Stimulated activated CD4-positive, alpha-beta T cell treated with anti-CD3 and anti-CD28 coated beads, Interleukin-15, amount 100 ng/mL, for 48 hours (primary cell): ENCODE results near the gene TMEM87B.
"Not testable (repeated sequence)": the region's sequence is repeated elsewhere in the genome, so short reads cannot be mapped to it uniquely, and the experiment has no call there.

Experiments
- DNase-seq, 2 donors: peaks; one replicate each; pipeline ENCODE4 v3.0.0-alpha.2; 2020; ENCODE audit warnings: low read depth in 2 of 2

The TMEM87B gene

DNA sequence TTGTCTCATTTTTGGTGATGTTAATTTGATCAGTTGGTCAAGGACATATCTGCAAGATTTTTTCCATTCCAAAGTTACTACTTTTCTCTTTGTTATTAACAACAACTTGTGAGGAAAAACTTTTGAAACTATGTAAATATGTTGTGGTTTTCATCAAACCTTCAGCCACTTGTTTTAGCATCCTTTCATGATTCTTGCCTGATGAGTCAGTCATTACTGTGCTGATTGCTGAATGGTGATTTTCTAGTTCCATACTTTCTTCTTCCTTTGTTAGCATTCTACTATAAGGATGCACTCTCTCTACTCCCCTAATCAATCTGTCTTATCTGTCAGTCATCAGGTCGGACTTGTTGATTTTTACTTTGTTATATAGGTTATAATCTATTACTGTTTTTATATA is 10.9 kb downstream of the TMEM87B start:
- no peak for DNase-seq

DNA sequence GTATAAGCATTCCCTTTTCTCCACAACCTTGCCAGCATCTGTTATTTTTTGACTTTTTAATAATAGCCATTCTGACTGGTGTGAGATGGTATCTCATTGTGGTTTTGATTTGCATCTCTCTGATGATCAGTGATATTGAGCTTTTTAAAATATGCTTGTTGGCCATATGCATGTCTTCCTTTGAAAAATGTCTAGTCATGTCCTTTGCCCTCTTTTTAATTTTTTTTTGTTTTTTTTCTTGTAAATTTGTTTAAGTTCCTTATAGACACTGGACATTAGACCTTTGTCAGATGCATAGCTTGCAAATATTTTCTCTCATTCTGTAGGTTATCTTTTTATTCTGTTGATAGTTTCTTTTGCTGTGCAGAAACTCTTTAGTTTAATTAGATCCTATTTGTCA is 14.7 kb downstream of the TMEM87B start:
- DNase-seq: not testable (repeated sequence)

DNA sequence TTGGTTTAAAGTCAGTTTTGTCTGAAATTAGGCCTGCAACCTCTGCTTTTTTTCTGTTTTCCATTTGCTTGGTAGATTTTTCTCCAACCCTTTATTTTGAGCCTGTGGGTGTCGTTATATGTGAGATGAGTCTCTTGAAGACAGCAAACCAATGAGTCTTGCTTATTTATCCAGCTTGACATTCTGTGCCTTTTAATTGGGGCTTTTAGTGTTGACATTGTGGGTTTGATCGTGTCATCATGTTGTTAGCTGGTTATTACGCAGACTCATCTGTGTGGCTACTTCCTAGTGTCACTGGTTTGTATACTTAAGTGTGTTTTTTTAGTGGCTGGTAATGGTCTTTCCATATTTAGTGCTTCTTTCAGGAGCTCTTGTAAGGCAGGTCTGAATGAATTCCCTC is 18.8 kb downstream of the TMEM87B start:
- DNase-seq: no peak

DNA sequence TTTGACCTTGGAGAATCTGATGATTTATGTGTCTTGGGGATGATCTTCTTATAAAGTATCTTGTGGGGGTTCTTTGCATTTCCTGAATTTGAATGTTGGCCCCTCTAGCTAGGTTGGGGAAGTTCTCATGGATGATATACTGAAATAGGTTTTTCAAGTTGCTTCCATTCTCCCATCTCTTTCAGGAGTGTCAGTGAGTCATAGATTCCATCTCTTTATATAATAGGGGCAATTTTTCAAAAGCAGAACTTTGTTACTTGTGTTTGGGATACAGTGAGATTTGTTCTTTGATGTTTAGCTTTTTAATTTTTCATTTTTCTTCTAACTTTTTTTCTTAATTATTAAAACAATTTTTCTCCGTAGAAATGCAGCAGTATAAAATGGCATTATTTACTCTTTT is 19.4 kb downstream of the TMEM87B start:
- no peak for DNase-seq

DNA sequence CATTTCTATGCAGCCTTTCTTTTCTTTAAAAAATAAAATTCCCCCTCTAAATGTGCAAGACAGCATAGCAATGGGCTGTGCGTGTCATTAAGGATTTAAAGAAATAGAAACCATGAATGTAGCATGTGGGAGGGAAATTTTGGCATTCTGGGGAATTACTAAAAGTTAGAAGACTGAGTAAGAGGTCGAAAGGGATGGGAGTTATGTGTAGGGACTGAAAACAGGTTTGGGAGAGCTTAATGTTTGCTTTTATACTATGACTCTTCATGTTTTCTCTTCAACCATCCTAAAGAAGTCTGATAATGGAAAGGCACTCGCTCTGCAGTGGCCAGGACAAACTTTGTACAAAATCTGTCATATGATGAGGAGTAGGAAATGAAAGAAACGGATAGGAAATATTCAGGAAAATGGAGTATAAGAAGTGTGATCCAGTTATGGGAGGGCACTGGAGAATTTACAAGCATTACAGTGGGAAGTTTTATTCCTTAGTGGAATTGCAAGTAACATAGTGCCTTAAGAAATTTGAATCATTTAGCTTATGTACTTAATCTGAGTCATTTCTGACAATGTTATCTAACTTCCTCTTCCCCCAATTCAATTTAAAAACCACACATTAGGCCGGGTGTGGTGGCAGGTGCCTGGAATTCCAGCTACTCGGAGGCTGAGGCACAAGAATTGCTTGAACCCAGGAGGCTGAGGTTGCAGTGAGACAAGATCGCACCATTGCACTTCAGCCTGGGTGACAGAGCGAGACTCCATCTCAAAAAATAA is 20.6 kb downstream of the TMEM87B start:
- no peak for DNase-seq

DNA sequence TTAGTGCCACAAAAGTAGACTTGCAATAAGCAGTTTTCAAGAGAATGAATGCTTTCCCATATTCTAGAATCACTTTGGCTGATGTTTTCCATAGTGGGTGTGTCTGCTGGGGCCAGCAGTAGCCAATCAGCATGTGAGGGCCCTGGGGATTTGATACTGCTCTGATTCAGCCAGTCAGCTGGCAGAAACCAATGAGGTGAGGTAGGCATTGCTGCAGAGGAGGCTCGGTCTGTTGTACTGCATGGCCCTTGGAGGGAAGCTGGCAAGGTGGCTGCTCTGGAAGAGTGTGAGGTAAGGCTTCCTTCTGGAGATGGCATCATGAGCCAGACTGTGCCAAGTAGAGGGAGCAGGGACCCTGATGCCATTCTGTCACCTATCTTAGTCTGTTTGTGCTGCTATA is 22.7 kb downstream of the TMEM87B start:
- DNase-seq: no peak

DNA sequence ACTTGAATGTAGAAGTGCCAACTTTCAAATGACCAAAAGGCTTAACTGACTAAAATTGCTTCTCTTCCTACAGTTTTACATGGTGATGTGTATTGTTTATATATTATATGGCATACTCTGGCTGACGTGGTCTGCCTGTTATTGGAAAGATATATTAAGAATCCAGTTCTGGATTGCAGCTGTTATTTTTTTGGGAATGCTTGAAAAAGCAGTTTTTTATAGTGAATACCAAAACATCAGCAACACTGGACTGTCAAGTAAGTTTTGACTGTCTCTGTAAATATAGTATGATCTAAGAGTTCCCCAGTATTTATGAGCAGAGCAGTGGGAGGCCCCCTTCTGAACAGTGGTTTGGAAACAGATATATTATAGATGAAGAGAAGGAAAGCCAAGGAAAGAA is 26.2 kb downstream of the TMEM87B start:
- no peak for DNase-seq

DNA sequence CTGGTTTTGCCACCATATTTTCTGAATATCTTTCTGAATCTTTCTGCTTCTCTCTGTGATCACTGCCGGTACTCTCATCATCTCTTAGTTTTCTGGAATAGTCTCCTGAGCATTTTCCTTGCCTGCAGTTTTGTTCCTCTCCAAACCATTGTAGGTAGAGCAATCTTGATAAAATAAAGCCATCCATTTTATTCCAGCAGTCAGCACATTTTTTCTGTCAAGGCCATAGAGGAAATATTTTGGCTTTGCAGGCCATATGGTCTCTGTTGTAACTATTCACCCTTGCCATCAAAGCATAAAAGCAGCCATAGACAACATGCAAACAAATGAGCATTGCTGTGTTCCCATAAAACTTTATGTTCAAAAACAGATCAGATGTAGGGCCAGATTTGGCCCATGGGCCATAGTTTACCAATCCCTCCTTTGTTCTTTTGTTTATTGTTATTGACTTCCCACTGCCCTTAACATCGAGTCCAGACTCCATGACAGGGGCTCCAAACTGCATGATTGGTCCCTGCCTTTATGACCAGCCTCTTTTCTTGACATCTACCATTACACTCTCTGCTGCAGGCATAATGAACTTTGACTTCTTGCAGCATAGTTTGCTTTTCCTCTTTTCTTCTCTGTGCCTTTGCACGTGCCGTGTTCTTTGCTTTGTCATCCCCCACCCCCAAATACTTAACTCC is 29.8 kb downstream of the TMEM87B start:
- DNase-seq: no peak

DNA sequence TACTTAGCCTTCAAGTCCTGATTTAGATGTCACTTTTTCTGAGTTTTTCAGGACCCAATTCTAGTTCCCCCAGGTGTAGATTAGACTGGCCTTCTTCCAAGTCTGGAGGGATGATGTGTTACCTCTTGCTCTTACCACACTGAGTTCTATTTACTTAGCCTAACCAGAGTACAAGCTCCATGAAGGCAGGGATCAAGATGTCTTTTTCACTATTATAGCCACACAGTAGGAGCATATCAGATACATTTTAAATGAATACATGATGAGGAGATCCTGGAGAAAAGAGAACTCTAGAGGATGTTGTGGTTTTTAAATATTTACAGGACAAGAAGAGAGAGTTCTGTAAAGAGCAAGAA is 30.3 kb downstream of the TMEM87B start:
- DNase-seq: no peak

DNA sequence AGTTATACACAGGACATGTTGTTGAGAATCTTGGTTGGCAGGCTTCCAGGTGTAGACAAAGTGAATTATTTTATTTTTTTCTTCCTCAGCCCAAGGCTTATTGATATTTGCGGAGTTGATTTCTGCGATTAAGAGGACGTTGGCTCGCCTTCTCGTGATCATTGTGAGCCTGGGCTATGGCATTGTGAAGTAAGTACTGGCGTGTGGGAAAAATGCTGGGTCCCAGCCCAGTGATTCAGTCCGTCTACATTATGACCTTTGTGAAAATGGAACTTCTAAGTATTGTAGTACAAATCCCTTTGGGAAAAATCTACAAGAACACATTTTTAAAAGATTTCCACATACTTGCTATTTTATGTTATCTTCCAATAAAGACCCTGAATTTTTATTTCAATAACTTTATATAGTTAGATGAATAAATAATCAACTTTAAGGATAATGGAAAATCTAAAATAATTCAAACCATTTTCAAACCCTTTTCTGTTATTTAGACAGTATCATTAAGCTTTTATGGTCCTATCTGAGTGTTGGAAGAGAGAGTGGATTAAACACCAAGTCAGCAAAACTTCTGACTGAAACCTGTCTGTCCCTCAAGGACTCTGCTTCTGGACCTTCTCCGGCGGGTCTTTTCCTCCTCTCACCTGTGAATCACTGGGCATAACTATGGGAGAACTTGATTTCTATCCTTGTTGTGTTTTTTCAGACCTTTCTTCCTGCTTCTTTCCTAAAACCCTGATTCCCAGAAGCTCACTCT is 31.0 kb downstream of the TMEM87B start:
- no peak for DNase-seq

DNA sequence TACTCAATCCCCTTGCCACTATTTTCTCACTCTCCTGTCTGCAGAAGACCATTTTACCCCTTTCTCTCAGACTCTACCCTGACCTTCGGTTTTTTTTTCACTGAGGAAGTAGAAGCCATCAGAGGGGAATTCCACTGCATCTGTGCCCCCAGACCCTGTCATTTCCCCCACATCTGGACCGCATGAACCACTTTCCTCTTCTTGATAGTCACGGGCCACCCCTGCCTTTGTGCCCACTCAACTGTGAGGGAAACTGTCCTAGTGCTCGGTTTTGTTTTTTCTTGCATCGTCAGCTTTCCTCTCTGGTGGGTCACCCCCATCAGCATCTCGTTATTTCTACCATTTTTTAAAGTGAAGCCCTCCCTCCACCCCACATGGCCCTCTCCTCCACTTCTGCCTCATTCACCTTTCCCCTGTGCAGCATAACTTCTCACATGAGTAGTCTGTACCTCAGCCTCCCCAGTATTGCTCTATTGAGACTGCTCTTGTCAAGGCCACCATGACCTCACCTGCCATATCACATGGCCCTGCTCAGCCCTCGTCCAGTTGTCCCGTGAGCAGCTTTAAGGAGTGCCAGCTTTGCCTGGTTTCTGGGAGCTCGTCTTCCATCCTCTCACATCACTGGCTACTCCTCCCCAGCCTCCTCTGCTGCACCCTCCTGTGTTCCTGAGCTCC is 32.4 kb downstream of the TMEM87B start:
- no peak for DNase-seq

DNA sequence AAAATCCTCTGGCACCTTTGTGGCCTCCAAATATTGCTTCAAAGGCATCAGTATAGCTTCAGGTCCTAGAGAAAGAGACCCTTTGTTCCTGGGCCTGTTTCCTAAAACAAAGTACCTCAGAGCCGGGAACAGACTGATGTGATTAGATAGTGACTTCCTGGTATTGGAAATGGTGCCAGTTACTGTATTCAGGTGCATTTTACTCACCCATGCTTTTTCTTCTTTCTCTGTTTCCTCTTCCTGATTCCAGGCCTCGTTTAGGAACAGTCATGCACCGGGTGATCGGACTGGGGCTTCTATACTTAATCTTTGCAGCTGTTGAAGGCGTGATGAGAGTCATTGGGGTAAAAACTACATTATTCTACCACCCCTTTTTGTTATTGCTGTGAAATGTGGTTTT is 34.3 kb downstream of the TMEM87B start:
- DNase-seq: no peak

DNA sequence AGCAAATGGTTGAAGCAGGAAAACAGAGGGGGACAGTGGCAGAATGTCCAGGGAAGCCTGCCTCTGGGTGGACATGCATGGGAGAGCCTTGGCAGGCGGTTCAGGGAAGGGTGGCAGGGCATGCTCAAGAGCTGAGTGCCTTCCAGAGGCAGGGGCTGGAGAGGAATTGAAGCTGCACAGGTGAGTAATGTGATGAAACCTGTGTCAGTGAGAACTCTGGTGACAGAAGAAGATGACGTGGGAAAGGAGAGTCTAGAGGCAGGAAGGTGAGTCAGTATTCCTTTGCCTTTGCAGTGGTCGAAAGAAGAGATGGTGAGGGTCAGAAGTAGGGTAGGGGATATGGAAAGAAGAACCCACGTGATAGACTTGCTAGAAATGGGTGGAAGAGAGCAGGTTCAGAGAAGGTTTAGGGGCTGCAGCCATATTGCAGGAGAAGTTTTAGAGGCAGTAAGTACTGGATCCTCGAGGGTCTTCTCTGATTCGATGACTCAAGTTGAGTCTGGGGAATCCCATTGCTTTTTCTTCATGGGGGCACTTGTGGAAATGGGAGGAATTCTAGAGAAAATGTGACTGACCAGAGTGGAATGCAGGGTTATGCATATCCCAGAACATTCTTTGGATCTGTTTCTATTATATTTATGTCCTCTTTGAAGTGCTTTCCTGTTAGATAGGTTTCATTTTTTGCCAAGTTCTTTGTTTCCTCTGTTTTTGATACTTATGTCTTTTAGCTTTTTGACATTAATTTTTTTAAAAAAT is 37.4 kb downstream of the TMEM87B start:
- no peak for DNase-seq

DNA sequence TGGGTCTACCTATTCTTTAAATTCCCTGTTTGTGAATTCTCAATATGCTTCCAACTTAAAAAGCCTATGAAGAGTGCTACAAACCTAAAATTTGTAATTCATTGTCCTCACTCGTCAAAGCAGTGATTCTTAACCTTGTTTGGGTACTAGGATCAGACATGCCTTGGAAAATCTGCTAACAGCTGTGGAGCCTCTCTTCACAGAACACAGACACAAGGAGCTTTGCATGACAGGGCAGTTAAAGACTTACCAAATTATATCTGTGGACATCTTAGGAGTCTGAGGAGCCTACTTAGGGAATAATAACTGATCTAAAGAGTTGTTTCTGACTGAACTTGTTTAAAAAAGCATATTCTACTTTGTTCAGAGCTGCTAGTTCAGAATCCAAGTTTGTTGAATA is 38.1 kb downstream of the TMEM87B start:
- DNase-seq: no peak

DNA sequence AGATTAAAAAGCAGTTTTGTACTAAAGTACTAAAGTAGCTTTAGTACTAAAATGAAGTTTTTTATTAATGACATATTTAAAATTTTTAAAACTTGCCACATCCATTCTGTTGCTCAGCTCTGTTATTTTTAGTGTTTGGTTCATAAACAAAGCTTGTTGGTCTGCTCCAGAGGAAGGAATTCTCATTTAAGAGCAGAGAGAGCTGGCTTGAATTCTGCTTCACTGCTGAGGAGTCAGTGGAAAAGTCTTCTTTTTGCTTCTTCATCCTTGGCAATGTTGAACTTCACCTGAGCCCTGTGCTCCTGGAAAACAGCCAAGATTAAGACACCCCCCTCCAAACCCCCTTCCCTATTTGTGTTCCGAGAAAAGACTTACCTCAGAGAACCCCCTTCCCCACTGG is 40.6 kb downstream of the TMEM87B start:
- no peak for DNase-seq

DNA sequence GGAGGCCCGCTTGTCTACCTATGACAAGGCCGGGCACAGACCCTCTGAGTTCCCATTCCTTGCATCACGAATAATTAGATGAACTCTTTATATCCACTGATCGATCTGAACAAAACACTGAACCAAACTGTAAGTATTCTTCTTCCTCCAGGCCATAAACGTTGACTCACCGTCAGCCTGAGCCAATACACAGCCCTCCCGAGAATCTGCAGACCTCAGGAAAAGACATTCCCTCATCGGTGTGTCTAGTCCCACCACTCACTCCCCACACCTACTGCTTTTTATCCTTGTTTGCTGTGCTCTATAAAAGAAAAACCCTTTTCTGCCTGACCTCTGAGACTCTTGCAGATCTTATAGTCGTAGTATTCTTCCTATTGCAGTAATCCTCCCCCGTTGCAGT is 41.0 kb downstream of the TMEM87B start:
- no peak for DNase-seq

DNA sequence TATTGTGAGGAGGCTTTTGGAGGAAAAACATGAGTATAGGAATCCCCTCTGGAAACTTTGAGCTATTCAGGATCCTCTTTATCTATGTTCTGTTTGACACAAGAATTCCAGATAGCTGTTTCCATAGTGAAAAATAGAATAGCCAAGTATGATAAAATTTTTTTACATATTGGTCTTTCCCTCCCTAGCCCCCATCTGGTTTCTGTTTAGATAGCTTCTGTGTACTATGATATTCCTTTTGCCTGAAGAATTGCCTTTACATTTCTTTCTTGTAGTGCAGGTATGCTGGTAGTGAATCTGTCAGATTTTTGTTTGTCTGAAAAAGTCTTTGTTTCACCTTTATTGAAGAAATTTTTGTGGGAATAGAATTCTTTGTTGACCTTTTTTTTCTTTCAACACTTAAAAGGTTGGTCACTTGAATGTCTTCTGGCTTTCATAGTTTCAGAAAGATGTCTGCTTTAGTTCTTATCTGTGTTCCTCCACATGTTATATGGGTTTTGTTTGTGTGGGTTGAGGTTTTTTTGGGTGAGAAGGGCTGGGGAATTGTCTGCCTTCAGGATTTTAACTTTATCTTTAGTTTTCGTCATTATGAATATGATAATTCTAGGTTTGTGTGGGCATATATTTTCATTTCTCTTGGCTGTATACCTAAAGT is 53.2 kb downstream of the TMEM87B start:
- DNase-seq: no peak

DNA sequence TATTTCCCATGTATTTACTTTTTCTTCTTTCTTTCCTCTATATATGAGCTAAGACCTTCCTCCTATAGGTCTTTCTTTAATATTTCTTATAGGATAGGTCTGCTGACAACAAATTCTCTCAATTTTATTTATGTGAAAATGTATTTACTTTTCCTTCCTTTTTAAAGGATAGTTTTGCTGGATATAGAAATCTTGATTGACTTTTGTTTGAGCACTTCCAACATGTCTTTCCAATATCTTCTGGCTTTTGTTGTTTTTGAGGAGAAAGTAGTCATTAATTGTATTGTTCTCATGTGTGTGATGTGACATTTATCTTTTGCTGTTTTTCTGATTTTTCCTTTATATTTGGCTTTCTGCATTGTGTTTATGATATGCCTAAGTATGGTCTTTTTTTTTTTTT is 54.2 kb downstream of the TMEM87B start:
- DNase-seq: no peak

DNA sequence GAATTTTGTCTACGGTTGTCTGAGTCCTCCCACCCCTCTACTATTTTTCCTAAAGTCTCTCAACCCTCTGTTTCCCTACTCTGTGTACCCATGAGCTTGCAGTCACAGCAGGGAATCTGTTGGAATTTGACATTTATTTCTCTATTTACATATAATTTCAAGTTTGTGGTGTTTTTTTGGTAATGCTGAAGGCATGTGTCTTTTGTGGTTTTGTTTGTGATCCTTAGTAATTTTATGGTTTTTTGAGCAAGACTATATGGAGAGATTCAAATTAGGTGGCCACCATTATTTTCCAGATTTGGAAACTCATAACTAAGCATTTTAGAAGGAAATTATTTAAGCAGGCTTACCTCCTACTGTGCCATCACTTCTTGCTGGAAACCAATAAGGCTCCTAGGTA is 55.9 kb downstream of the TMEM87B start:
- no peak for DNase-seq

DNA sequence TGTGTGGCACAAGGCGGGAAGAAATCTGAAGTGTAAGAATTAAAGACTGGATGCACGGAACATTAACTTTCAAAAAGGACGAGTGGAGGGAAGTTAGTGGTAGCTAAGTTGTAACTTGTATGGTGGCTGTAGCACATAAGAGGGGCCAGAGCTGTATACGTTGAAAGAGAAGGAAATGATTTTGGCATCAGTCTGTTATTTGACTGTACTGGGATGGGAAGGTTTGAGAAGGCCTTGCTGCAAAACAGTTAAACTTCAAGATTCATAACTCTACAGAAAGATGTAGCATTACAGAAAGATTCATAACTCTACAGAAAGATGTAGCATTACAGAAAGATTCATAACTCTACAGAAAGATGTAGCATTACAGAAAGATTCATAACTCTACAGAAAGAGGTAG is 58.3 kb downstream of the TMEM87B start:
- DNase-seq: not testable (repeated sequence)

DNA sequence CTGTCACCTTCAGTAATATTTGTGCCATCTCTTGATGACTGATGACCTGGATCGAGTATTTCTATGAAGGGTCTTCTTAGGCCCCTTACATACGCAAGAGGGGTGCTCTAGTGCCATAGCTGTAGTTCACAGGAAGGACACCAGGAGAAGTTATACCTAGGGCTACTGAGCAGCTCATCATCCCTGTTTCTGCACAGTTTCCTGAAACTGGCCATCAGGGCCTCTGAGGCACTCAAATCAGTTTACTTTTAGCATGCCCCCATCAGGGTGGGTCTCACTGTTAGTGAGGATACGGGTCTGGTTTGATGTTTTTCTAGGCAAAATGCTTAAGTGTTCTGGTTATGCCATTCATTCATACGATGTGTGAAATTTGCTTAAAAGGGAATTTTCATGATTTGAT is 63.1 kb downstream of the TMEM87B start:
- DNase-seq: no peak
